ENCODE measurements around the gene RARRES2. TPM values are rescaled to one million over a fixed set of nuclear protein-coding genes. Genes with fewer than 3 reads are reported as not detected.

Gene RARRES2
- total RNA-seq, 1 experiment from 2014 or later = 60.9 TPM

- Histone ChIP-seq H3K4me2 (ENCODE audit: insufficient read depth, insufficient read length, low read length) (no peak overlapping the region), H2AK5ac (ENCODE audit: insufficient read length, low read length) (no peak overlapping the region), H3K56ac (ENCODE audit: insufficient read length, low read depth, low read length) (no peak overlapping the region), H2BK5ac (ENCODE audit: insufficient read length, low read length) (no peak overlapping the region), H3K14ac (ENCODE audit: insufficient read depth, low read length) (no peak overlapping the region; the same call in 1 of the 2 replicates), H3K4ac (ENCODE audit: low read depth, low read length) (no peak overlapping the region), H4K20me1 (ENCODE audit: control insufficient read depth, insufficient read depth, insufficient read length) (no peaks in the 10 kb centered on the region), H2BK20ac (ENCODE audit: low read depth, low read length, poor library complexity, severe bottlenecking) (no peak overlapping the region), H3K27me3 (ENCODE audit: insufficient read depth, low read length) (no peaks in the 10 kb centered on the region), H4K5ac (ENCODE audit: insufficient read length, low read depth, low read length) (no peak overlapping the region), H3K23me2 (ENCODE audit: insufficient read length, low read depth, low read length, poor library complexity, severe bottlenecking) (peaks cover 11% of the 10 kb centered on the region), H2BK12ac (ENCODE audit: insufficient read length, low read depth, low read length) (no peak overlapping the region), H3K79me1 (ENCODE audit: insufficient read depth, low read depth, low read length, poor library complexity, severe bottlenecking) (no peaks in the 10 kb centered on the region), H3K23ac (ENCODE audit: insufficient read length, low read depth, low read length) (no peak overlapping the region), H2BK120ac (ENCODE audit: low read depth, low read length, poor library complexity, severe bottlenecking) (no peak overlapping the region), H2AFZ (ENCODE audit: low read length) (no peak overlapping the region), H4K8ac (replicated peaks; ENCODE audit: insufficient read length, low read depth, low read length) (no peak overlapping the region), H3K9ac (ENCODE audit: extremely low read depth, insufficient read length, low read length) (no peak overlapping the region), H3K79me2 (ENCODE audit: insufficient read depth, low read length) (peaks cover 4% of the 10 kb centered on the region; the same call in 1 of the 2 replicates), H2BK15ac (ENCODE audit: low read depth, low read length) (no peak overlapping the region), H4K91ac (ENCODE audit: insufficient read length, low read depth, low read length) (no peak overlapping the region), H3K4me1 (ENCODE audit: insufficient read depth, low read length) (peaks cover 12% of the 10 kb centered on the region; the same call in 1 of the 2 replicates), H3K9me3 (ENCODE audit: control insufficient read depth, low read depth, low read length) (no peaks in the 10 kb centered on the region), H3K27ac (ENCODE audit: insufficient read length, low read depth, low read length) (no peak overlapping the region), H3T11ph (ENCODE audit: low read length) (no peak overlapping the region), H3K18ac (ENCODE audit: insufficient read length, low read depth, low read length) (no peak overlapping the region)
- no CpG with 5 or more reads among the region's 6 CpGs for WGBS (ENCODE audit: extremely low coverage, insufficient read length, low lambda C conversion rate)
- no peaks in the 10 kb centered on the region for H3K27me3 Mint-ChIP-seq (ENCODE audit: low read depth)
- peaks cover 26 to 36% (median 26%) of the 10 kb centered on the region in 3 experiments; a peak in 6 of 7 replicates for H3K36me3 Mint-ChIP-seq (ENCODE audit: insufficient read depth in 1 of 3, low read depth in 3 of 3)
- H3K4me3 Mint-ChIP-seq = peak overlapping the region in 1 of 2 experiments; percentile 33; a peak in 1 of 5 replicates
- H3K9me3 Mint-ChIP-seq = no peaks in the 10 kb centered on the region
- no peak for DNase-seq
- no peak for TF ChIP-seq CTCF (conservative IDR thresholded peaks at IDR 0.05)
- H3K27ac Mint-ChIP-seq = peak overlapping the region in 2 of 3 experiments; percentile 8 to 66; a peak in 4 of 7 replicates
- peaks cover 60 to 70% of the 10 kb centered on the region in 2 experiments for H3K4me1 Mint-ChIP-seq
Observed at GRCh38 chr7:150376560-150376959, 35.1 kb upstream of the RARRES2 start.
